Mammary epithelial cell (primary cell): Measurements from ENCODE around the gene LRRN3.

Experiments
- CTCF ChIP-seq, 2 donors: IDR thresholded peaks in 1 of 2; conservative IDR thresholded peaks in 1 of 2; 2 replicates each; pipeline ENCODE4 v1.5.1; 2011 to 2012; ENCODE audit warnings: inconsistent platforms in 2 of 2, low read length in 2 of 2, mild to moderate bottlenecking in 2 of 2, control low read depth in 1 of 2, low read depth in 1 of 2; ENCODE audit not compliant: insufficient read depth in 1 of 2; ENCODE audit errors: extremely low read depth in 1 of 2
- EZH2 ChIP-seq: IDR thresholded peaks from 2 replicates; pipeline ENCODE4 v1.6.1; 2012; ENCODE audit warnings: low read length, inconsistent platforms, borderline replicate concordance

- TF ChIP-seq CTCF (conservative IDR thresholded peaks at IDR 0.05 in 1 of 2, IDR thresholded peaks at IDR 0.05 in 1 of 2; ENCODE audit: extremely low read depth in 1 of 2, insufficient read depth in 1 of 2, low read depth in 1 of 2, low read length in 2 of 2): no peak
- no peak for TF ChIP-seq EZH2
Measured at GRCh38 chr7:111098926-111099250, 8.0 kb downstream of the LRRN3 start.
